ENCODE data around the gene OR10G4.

GRCh38 chr11:124050748-124051147 lies 38.0 kb downstream of the OR10G4 start:
- TF ChIP-seq CTCF (IDR thresholded peaks at IDR 0.05) (no peak), POLR2A (IDR thresholded peaks at IDR 0.05) (no peak)

Data from breast epithelium (tissue), 3 donors.